WTC11 (cell line): ENCODE measurements around the gene BRICD5. TPM values are rescaled to one million over a fixed set of nuclear protein-coding genes. Genes with fewer than 3 reads are reported as not detected.

Experiments used
- ATAC-seq: fragments of 200-7000 bp; cut with Tn5 transposase; 2 replicates; pipeline ENCODE4 v1.10.0; 2021; ENCODE audit warnings: mild to moderate bottlenecking, moderate library complexity
- CTCF ChIA-PET: fragments of 300-600 bp; sonication (Branson Sonifier 250); formaldehyde crosslinking; loops from one replicate; lab custom pipeline; 2021; ENCODE audit warnings: antibody characterized with exemption; lab: Charles Lee
- POLR2A ChIA-PET: fragments of 350-600 bp; sonication (Branson Sonifier 250); formaldehyde crosslinking; loops from one replicate; lab custom pipeline; 2021; ENCODE audit warnings: antibody characterized with exemption; lab: Charles Lee
- DNase-seq: peaks from one replicate; pipeline ENCODE4 v3.0.0; 2021; ENCODE audit warnings: low spot score
- H3K27ac Mint-ChIP-seq: 2 replicates; pipeline ENCODE4 v1.8.0; 2021; ENCODE audit warnings: mixed read lengths
- H3K27me3 Mint-ChIP-seq: 2 replicates; pipeline ENCODE4 v1.8.0; 2021; ENCODE audit warnings: low read depth, mild to moderate bottlenecking, moderate library complexity, mixed read lengths
- H3K36me3 Mint-ChIP-seq: 2 replicates; pipeline ENCODE4 v1.8.0; 2021; ENCODE audit warnings: mixed read lengths
- H3K4me1 Mint-ChIP-seq: 2 replicates; pipeline ENCODE4 v1.8.0; 2022; ENCODE audit warnings: mixed read lengths
- H3K4me3 Mint-ChIP-seq: 2 replicates; pipeline ENCODE4 v1.8.0; 2021; ENCODE audit warnings: mild to moderate bottlenecking, moderate library complexity, mixed read lengths
- H3K9me3 Mint-ChIP-seq: 2 replicates; pipeline ENCODE4 v1.8.0; 2021; ENCODE audit warnings: mixed read lengths
- ETV6 ChIP-seq: sonication (generic); formaldehyde crosslinking; IDR thresholded peaks from 2 replicates; pipeline ENCODE4 v1.8.1; 2022; ENCODE audit warnings: mild to moderate bottlenecking, missing genetic modification reagents
- FOXJ3 ChIP-seq: sonication (generic); formaldehyde crosslinking; IDR thresholded peaks from 2 replicates; pipeline ENCODE4 v1.9.0; 2021; ENCODE audit warnings: missing genetic modification reagents, mild to moderate bottlenecking, borderline replicate concordance
- GRHL2 ChIP-seq: fragments of 250-450 bp; sonication (Bioruptor Pico); IDR thresholded peaks from 2 replicates; pipeline ENCODE4 v1.8.0; 2022; ENCODE audit warnings: mild to moderate bottlenecking, moderate library complexity; ENCODE audit not compliant: insufficient replicate concordance, severe bottlenecking
- HMGA2 ChIP-seq: fragments of 250-450 bp; sonication (Bioruptor Pico); IDR thresholded peaks from 2 replicates; pipeline ENCODE4 v1.4.0; 2021; ENCODE audit warnings: mild to moderate bottlenecking, moderate library complexity
- IRF2 ChIP-seq: sonication (generic); formaldehyde crosslinking; IDR thresholded peaks from 2 replicates; pipeline ENCODE4 v1.8.0; 2022; ENCODE audit warnings: low read depth, missing genetic modification reagents, borderline replicate concordance
- RELA ChIP-seq: sonication (generic); formaldehyde crosslinking; IDR thresholded peaks from 2 replicates; pipeline ENCODE4 v1.8.1; 2022; ENCODE audit warnings: missing genetic modification reagents, mild to moderate bottlenecking, borderline replicate concordance
- TEAD1 ChIP-seq: sonication (generic); formaldehyde crosslinking; IDR thresholded peaks from 2 replicates; pipeline ENCODE4 v1.8.0; 2022; ENCODE audit warnings: mild to moderate bottlenecking, missing genetic modification reagents
- ZNF121 ChIP-seq: sonication (generic); formaldehyde crosslinking; IDR thresholded peaks from 2 replicates; pipeline ENCODE4 v1.8.0; 2023; ENCODE audit warnings: missing genetic modification reagents
- ZNF317 ChIP-seq: sonication (generic); formaldehyde crosslinking; IDR thresholded peaks from 2 replicates; pipeline ENCODE4 v1.8.1; 2023; ENCODE audit warnings: low read depth, mild to moderate bottlenecking, moderate library complexity, missing genetic modification reagents, borderline replicate concordance
- total RNA-seq: library from RNA; stranded (reverse); gene quantifications from 3 replicates; pipeline ENCODE4 v1.2.3, GENCODE V29; 2021
- TF ChIP-seq, protein P1 (sequence below): sonication (generic); formaldehyde crosslinking; conservative IDR thresholded peaks from 2 replicates; pipeline ENCODE4 v1.8.1; 2023; ENCODE audit warnings: mild to moderate bottlenecking, low read depth, missing genetic modification reagents, moderate library complexity
- TF ChIP-seq, protein P2 (sequence below): sonication (generic); formaldehyde crosslinking; IDR thresholded peaks from 2 replicates; pipeline ENCODE4 v1.8.0; 2022; ENCODE audit warnings: mild to moderate bottlenecking, missing genetic modification reagents
- TF ChIP-seq, protein P3 (sequence below): sonication (generic); formaldehyde crosslinking; IDR thresholded peaks from 2 replicates; pipeline ENCODE4 v1.8.1; 2023; ENCODE audit warnings: mild to moderate bottlenecking, moderate library complexity, missing genetic modification reagents
- TF ChIP-seq, protein P4 (sequence below): sonication (generic); formaldehyde crosslinking; IDR thresholded peaks from 2 replicates; pipeline ENCODE4 v1.8.1; 2022; ENCODE audit warnings: low read depth, missing genetic modification reagents, borderline replicate concordance
- TF ChIP-seq, protein P5 (sequence below): fragments of 250-450 bp; sonication (Bioruptor Pico); IDR thresholded peaks from 2 replicates; pipeline ENCODE4 v1.8.0; 2021; ENCODE audit warnings: mild to moderate bottlenecking
- TF ChIP-seq, protein P6 (sequence below): sonication (generic); formaldehyde crosslinking; IDR thresholded peaks from 2 replicates; pipeline ENCODE4 v1.8.0; 2022; ENCODE audit warnings: missing genetic modification reagents
- TF ChIP-seq, protein P7 (sequence below): fragments of 250-450 bp; sonication (Bioruptor Pico); IDR thresholded peaks from 2 replicates; pipeline ENCODE4 v2.1.2; 2022; ENCODE audit warnings: mild to moderate bottlenecking, moderate library complexity
- TF ChIP-seq, protein P8 (sequence below): sonication (generic); formaldehyde crosslinking; IDR thresholded peaks from 2 replicates; pipeline ENCODE4 v1.8.1; 2022; ENCODE audit warnings: mild to moderate bottlenecking, missing genetic modification reagents, moderate library complexity, borderline replicate concordance
- TF ChIP-seq, protein P9 (sequence below): fragments of 250-450 bp; sonication (Bioruptor Pico); IDR thresholded peaks from 2 replicates; pipeline ENCODE4 v1.9.0; 2021; ENCODE audit warnings: moderate library complexity, mild to moderate bottlenecking, inconsistent platforms, borderline replicate concordance

BRICD5 gene
- total RNA-seq, 1 experiment from 2014 or later = 13.6 TPM

DNA sequence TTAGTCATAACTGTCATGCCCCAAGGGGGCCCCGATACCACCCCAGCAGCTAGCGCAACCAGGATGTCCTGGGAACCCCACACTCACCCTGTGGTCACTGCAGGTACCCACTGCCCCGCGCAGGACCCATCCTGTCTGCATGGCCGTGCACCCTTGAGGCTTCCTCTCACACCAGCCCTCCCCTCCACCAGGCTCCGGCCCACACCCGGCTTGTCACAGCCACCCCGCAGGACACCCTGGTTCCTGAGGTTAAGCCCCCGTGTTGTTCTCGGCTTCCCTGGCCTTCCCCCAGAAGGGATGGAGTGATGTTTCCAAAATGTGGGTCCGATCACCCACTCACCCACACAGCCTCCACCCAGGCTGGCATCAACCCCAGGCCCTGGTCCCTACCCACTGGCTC, 33.1 kb upstream of the BRICD5 start (continued):
- TF ChIP-seq, protein P1, sequence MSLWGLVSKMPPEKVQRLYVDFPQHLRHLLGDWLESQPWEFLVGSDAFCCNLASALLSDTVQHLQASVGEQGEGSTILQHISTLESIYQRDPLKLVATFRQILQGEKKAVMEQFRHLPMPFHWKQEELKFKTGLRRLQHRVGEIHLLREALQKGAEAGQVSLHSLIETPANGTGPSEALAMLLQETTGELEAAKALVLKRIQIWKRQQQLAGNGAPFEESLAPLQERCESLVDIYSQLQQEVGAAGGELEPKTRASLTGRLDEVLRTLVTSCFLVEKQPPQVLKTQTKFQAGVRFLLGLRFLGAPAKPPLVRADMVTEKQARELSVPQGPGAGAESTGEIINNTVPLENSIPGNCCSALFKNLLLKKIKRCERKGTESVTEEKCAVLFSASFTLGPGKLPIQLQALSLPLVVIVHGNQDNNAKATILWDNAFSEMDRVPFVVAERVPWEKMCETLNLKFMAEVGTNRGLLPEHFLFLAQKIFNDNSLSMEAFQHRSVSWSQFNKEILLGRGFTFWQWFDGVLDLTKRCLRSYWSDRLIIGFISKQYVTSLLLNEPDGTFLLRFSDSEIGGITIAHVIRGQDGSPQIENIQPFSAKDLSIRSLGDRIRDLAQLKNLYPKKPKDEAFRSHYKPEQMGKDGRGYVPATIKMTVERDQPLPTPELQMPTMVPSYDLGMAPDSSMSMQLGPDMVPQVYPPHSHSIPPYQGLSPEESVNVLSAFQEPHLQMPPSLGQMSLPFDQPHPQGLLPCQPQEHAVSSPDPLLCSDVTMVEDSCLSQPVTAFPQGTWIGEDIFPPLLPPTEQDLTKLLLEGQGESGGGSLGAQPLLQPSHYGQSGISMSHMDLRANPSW = no peak
- no peak for TF ChIP-seq FOXJ3 (CRISPR knock-in tag)
- TF ChIP-seq, all 79 proteins: peak for 0

DNA sequence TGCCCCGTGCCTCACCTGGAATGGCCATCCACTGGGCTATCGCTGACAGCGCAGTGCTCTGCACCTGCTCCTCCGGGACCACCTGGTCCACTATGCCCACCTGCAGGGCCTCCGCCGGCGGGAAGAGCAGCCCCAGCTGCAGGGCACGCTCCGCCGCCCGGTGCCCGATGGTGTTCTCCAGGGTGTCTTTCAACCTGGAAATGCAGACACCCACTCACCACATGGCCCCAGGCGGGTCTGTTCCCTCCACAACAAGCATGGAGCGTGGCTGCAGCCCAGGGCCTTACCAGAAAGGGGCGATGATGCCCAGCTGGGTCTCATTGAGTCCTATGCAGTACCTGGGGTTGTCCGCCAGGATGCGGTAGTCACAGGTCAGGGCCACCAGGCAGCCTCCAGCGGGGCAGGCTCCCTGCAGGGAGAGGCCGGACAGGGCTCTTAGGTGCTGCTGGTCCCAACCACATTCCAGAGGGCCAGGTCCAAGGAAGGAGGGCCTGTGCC, 32.4 kb upstream of the BRICD5 start:
- DNase-seq (peak; percentile 56), ATAC-seq (peak; percentile 24)
- Mint-ChIP-seq H3K36me3 (peaks cover 33% of the 10 kb centered on the region), H3K4me1 (no peaks in the 10 kb centered on the region), H3K27me3 (no peaks in the 10 kb centered on the region; the same call in 1 of the 2 replicates), H3K9me3 (no peaks in the 10 kb centered on the region), H3K27ac (no peak overlapping the region), H3K4me3 (no peak overlapping the region)
- ChIA-PET CTCF (interaction anchor here (0.6 to 3.6 kb wide), 3 partner anchors 9 to 185 kb away, joined by 3 to 15 read pairs (median 4); partner anchors contain the start of gene ECI1), POLR2A (no interaction called here)
- TF ChIP-seq ZNF121 (CRISPR knock-in tag) = no peak
- no peak for TF ChIP-seq IRF2 (CRISPR knock-in tag)
- no peak for TF ChIP-seq ETV6 (CRISPR knock-in tag)
- TF ChIP-seq RELA (CRISPR knock-in tag) = no peak
- TF ChIP-seq, protein P2, sequence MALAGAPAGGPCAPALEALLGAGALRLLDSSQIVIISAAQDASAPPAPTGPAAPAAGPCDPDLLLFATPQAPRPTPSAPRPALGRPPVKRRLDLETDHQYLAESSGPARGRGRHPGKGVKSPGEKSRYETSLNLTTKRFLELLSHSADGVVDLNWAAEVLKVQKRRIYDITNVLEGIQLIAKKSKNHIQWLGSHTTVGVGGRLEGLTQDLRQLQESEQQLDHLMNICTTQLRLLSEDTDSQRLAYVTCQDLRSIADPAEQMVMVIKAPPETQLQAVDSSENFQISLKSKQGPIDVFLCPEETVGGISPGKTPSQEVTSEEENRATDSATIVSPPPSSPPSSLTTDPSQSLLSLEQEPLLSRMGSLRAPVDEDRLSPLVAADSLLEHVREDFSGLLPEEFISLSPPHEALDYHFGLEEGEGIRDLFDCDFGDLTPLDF = no peak
- TF ChIP-seq, protein P3, sequence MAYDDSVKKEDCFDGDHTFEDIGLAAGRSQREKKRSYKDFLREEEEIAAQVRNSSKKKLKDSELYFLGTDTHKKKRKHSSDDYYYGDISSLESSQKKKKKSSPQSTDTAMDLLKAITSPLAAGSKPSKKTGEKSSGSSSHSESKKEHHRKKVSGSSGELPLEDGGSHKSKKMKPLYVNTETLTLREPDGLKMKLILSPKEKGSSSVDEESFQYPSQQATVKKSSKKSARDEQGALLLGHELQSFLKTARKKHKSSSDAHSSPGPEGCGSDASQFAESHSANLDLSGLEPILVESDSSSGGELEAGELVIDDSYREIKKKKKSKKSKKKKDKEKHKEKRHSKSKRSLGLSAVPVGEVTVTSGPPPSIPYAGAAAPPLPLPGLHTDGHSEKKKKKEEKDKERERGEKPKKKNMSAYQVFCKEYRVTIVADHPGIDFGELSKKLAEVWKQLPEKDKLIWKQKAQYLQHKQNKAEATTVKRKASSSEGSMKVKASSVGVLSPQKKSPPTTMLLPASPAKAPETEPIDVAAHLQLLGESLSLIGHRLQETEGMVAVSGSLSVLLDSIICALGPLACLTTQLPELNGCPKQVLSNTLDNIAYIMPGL (CRISPR knock-in tag) = no peak
- TF ChIP-seq HMGA2 (CRISPR knock-in tag) = no peak
- no peak for TF ChIP-seq TEAD1 (CRISPR knock-in tag)
- TF ChIP-seq, protein P4, sequence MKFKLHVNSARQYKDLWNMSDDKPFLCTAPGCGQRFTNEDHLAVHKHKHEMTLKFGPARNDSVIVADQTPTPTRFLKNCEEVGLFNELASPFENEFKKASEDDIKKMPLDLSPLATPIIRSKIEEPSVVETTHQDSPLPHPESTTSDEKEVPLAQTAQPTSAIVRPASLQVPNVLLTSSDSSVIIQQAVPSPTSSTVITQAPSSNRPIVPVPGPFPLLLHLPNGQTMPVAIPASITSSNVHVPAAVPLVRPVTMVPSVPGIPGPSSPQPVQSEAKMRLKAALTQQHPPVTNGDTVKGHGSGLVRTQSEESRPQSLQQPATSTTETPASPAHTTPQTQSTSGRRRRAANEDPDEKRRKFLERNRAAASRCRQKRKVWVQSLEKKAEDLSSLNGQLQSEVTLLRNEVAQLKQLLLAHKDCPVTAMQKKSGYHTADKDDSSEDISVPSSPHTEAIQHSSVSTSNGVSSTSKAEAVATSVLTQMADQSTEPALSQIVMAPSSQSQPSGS (CRISPR knock-in tag) = no peak
- TF ChIP-seq, protein P5, sequence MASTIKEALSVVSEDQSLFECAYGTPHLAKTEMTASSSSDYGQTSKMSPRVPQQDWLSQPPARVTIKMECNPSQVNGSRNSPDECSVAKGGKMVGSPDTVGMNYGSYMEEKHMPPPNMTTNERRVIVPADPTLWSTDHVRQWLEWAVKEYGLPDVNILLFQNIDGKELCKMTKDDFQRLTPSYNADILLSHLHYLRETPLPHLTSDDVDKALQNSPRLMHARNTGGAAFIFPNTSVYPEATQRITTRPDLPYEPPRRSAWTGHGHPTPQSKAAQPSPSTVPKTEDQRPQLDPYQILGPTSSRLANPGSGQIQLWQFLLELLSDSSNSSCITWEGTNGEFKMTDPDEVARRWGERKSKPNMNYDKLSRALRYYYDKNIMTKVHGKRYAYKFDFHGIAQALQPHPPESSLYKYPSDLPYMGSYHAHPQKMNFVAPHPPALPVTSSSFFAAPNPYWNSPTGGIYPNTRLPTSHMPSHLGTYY = no peak
- TF ChIP-seq, protein P6, sequence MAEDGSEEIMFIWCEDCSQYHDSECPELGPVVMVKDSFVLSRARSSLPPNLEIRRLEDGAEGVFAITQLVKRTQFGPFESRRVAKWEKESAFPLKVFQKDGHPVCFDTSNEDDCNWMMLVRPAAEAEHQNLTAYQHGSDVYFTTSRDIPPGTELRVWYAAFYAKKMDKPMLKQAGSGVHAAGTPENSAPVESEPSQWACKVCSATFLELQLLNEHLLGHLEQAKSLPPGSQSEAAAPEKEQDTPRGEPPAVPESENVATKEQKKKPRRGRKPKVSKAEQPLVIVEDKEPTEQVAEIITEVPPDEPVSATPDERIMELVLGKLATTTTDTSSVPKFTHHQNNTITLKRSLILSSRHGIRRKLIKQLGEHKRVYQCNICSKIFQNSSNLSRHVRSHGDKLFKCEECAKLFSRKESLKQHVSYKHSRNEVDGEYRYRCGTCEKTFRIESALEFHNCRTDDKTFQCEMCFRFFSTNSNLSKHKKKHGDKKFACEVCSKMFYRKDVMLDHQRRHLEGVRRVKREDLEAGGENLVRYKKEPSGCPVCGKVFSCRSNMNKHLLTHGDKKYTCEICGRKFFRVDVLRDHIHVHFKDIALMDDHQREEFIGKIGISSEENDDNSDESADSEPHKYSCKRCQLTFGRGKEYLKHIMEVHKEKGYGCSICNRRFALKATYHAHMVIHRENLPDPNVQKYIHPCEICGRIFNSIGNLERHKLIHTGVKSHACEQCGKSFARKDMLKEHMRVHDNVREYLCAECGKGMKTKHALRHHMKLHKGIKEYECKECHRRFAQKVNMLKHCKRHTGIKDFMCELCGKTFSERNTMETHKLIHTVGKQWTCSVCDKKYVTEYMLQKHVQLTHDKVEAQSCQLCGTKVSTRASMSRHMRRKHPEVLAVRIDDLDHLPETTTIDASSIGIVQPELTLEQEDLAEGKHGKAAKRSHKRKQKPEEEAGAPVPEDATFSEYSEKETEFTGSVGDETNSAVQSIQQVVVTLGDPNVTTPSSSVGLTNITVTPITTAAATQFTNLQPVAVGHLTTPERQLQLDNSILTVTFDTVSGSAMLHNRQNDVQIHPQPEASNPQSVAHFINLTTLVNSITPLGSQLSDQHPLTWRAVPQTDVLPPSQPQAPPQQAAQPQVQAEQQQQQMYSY (CRISPR knock-in tag) = no peak
- TF ChIP-seq, protein P7, sequence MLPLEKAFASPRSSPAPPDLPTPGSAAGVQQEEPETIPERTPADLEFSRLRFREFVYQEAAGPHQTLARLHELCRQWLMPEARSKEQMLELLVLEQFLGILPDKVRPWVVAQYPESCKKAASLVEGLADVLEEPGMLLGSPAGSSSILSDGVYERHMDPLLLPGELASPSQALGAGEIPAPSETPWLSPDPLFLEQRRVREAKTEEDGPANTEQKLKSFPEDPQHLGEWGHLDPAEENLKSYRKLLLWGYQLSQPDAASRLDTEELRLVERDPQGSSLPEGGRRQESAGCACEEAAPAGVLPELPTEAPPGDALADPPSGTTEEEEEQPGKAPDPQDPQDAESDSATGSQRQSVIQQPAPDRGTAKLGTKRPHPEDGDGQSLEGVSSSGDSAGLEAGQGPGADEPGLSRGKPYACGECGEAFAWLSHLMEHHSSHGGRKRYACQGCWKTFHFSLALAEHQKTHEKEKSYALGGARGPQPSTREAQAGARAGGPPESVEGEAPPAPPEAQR (CRISPR knock-in tag) = no peak
- TF ChIP-seq, protein P8, sequence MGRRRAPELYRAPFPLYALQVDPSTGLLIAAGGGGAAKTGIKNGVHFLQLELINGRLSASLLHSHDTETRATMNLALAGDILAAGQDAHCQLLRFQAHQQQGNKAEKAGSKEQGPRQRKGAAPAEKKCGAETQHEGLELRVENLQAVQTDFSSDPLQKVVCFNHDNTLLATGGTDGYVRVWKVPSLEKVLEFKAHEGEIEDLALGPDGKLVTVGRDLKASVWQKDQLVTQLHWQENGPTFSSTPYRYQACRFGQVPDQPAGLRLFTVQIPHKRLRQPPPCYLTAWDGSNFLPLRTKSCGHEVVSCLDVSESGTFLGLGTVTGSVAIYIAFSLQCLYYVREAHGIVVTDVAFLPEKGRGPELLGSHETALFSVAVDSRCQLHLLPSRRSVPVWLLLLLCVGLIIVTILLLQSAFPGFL (CRISPR knock-in tag) = no peak
- TF ChIP-seq, protein P9, sequence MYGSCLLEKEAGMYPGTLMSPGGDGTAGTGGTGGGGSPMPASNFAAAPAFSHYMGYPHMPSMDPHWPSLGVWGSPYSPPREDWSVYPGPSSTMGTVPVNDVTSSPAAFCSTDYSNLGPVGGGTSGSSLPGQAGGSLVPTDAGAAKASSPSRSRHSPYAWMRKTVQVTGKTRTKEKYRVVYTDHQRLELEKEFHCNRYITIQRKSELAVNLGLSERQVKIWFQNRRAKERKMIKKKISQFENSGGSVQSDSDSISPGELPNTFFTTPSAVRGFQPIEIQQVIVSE = no peak
- no peak for TF ChIP-seq ZNF317
- no peak for TF ChIP-seq GRHL2 (CRISPR knock-in tag)
